Activated naive CD8-positive, alpha-beta T cell treated with anti-CD3 and anti-CD28 coated beads, Interleukin-2, amount 10 ng/mL, durations not matched to agents 7 days and 5 days (primary cell): Measurements from ENCODE around the gene DCAF4. TPM values are rescaled to one million over a fixed set of nuclear protein-coding genes. Genes with fewer than 3 reads are reported as not detected.

ENCODE experiments used
- ATAC-seq: fragments of 150-1000 bp; cut with Tn5 transposase; one replicate; pipeline ENCODE4 v1.10.0; 2021; ENCODE audit warnings: low read depth, moderate library complexity
- POLR2A ChIA-PET: fragments of 350-600 bp; sonication (Branson Sonifier 250); formaldehyde crosslinking; loops from one replicate; lab custom pipeline; 2021; ENCODE audit warnings: antibody characterized with exemption; lab: Charles Lee
- DNase-seq: peaks from one replicate; pipeline ENCODE4 v3.0.0; 2021
- H3K27ac Mint-ChIP-seq: one replicate; pipeline ENCODE4 v1.8.0; 2022; ENCODE audit warnings: mild to moderate bottlenecking, mixed read lengths
- H3K27me3 Mint-ChIP-seq: one replicate; pipeline ENCODE4 v1.8.0; 2022; ENCODE audit warnings: mild to moderate bottlenecking, moderate library complexity, mixed read lengths
- H3K36me3 Mint-ChIP-seq: one replicate; pipeline ENCODE4 v1.8.0; 2021; ENCODE audit warnings: mild to moderate bottlenecking, mixed read lengths
- H3K4me1 Mint-ChIP-seq: one replicate; pipeline ENCODE4 v1.8.0; 2021; ENCODE audit warnings: mixed read lengths
- H3K4me3 Mint-ChIP-seq: one replicate; pipeline ENCODE4 v1.8.0; 2022; ENCODE audit warnings: mild to moderate bottlenecking, moderate library complexity, mixed read lengths
- H3K9me3 Mint-ChIP-seq: one replicate; pipeline ENCODE4 v1.8.0; 2021; ENCODE audit warnings: mixed read lengths
- total RNA-seq, 2 experiments: library from RNA; stranded (reverse); gene quantifications; one replicate each; pipeline ENCODE4 v1.2.3, GENCODE V29; 2021

DCAF4 gene
- total RNA-seq, 2 experiments from 2014 or later: 18.3 to 24.6 TPM

DNA sequence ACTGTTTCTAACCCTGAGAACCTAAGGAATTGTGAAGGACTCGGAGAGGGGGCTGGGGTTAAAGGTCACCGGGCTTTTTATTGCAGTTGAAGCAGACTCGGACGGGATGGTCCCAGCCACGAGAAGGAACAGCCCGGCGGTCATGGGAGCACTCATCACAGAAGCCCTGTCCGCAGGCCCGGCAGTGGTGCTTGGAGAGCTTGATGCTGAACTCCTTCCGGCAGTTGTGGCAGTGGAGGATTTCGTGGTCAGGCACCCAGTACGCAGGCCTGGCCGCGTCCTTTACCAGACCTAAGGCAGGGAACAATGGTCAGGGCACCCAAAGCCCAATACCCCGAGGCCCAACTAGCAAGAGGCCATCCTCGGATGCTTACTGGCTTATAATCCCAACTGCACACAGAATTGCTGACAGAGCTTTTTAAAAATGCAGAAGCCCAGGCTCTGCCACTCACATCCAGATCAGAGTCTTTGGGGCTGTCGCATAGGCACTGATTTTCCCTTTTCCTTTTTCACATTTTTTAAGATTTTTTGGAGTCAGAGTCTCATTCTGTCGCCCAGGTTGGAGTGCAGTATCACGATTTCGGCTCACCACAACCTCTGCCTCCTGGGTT, 44.7 kb downstream of the DCAF4 start:
- no peak overlapping the region for H3K27ac Mint-ChIP-seq
- no peaks in the 10 kb centered on the region for H3K4me1 Mint-ChIP-seq
- no peaks in the 10 kb centered on the region for H3K27me3 Mint-ChIP-seq
- peaks cover 10% of the 10 kb centered on the region for H3K36me3 Mint-ChIP-seq
- no peaks in the 10 kb centered on the region for H3K9me3 Mint-ChIP-seq
- no peak overlapping the region for H3K4me3 Mint-ChIP-seq
- POLR2A ChIA-PET: no interaction called here
- DNase-seq (no peak), ATAC-seq (no peak)

GRCh38 chr14:72974661-72975060, 48.4 kb downstream of the DCAF4 start:
- DNase-seq (no peak), ATAC-seq (no peak)
- H3K9me3 Mint-ChIP-seq: no peaks in the 10 kb centered on the region
- H3K27me3 Mint-ChIP-seq: no peaks in the 10 kb centered on the region
- no peak overlapping the region for H3K4me3 Mint-ChIP-seq
- H3K36me3 Mint-ChIP-seq: peaks cover 12% of the 10 kb centered on the region
- H3K27ac Mint-ChIP-seq: no peak overlapping the region
- H3K4me1 Mint-ChIP-seq: no peaks in the 10 kb centered on the region
- POLR2A ChIA-PET: no interaction called here

GRCh38 chr14:72975770-72976169, 49.5 kb downstream of the DCAF4 start:
- POLR2A ChIA-PET: no interaction called here
- no peak overlapping the region for H3K27ac Mint-ChIP-seq

GRCh38 chr14:72978856-72979255, 52.6 kb downstream of the DCAF4 start:
- H3K27ac Mint-ChIP-seq: no peak overlapping the region
- no peaks in the 10 kb centered on the region for H3K27me3 Mint-ChIP-seq
- no peak for ATAC-seq
- H3K4me1 Mint-ChIP-seq: peaks cover 2% of the 10 kb centered on the region
- peaks cover 12% of the 10 kb centered on the region for H3K36me3 Mint-ChIP-seq
- H3K4me3 Mint-ChIP-seq: no peak overlapping the region
- POLR2A ChIA-PET: no interaction called here
- no peaks in the 10 kb centered on the region for H3K9me3 Mint-ChIP-seq
- DNase-seq: no peak

More at GRCh38 chr14:72975770-72976169, 49.5 kb downstream of the DCAF4 start:
- no peaks in the 10 kb centered on the region for H3K4me1 Mint-ChIP-seq
- no peak for ATAC-seq
- H3K36me3 Mint-ChIP-seq: peaks cover 14% of the 10 kb centered on the region
- H3K9me3 Mint-ChIP-seq: no peaks in the 10 kb centered on the region
- DNase-seq: no peak
- H3K4me3 Mint-ChIP-seq: no peak overlapping the region
- H3K27me3 Mint-ChIP-seq: no peaks in the 10 kb centered on the region

DNA sequence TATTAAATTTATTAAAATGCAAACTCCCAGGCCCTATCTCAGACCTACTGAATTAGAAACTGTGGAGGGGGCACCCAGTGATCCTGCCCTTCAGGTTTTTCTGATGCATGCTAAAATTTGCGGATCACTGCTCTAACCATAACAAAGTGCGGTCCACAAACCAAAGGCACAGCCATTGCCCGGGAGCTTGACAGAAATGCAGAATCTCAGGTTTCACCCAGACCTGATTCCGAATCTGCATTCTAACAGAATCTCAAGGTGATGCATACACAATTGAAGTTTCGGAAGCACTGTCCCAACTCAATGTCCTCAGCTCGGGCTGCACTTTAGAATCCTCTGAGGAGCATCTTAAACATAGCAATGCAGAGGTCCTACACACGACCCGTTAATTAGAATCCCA, 54.6 kb downstream of the DCAF4 start:
- Mint-ChIP-seq H3K36me3 (peaks cover 25% of the 10 kb centered on the region), H3K4me1 (peaks cover 4% of the 10 kb centered on the region), H3K4me3 (no peak overlapping the region), H3K9me3 (no peaks in the 10 kb centered on the region), H3K27me3 (no peaks in the 10 kb centered on the region), H3K27ac (no peak overlapping the region)
- ATAC-seq: no peak
- POLR2A ChIA-PET: interaction anchor here (0.5 kb wide), 1 partner anchor 34 kb away, joined by 3 read pairs; no protein-coding TSS in a partner anchor
- DNase-seq: no peak

GRCh38 chr14:72982146-72982708, 56.0 kb downstream of the DCAF4 start:
- DNase-seq: no peak
- H3K36me3 Mint-ChIP-seq: peaks cover 26% of the 10 kb centered on the region
- peaks cover 4% of the 10 kb centered on the region for H3K4me1 Mint-ChIP-seq
- H3K9me3 Mint-ChIP-seq: no peaks in the 10 kb centered on the region
- H3K27ac Mint-ChIP-seq: no peak overlapping the region
- POLR2A ChIA-PET: no interaction called here
- no peaks in the 10 kb centered on the region for H3K27me3 Mint-ChIP-seq
- no peak overlapping the region for H3K4me3 Mint-ChIP-seq
- no peak for ATAC-seq

DNA sequence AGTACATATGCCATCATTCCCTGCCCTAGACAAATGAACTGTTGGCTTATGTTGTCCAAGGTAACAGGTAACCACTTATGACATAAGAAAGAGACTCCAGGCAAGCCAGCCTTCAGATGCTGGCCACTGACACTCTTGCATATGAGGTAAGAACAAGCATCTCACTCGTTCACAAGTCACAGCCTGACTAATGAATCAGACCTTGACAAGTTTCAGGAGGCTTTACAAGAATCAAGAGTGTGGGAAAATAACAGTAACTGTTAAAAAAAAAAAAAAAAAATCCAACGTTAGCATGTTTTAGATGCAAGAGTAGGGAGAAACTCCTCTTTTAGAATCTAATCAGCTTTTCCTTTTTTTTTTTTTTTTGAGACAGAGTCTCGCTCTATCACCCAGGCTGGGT, 60.0 kb downstream of the DCAF4 start:
- Mint-ChIP-seq H3K27ac (no peak overlapping the region), H3K36me3 (peaks cover 21% of the 10 kb centered on the region), H3K9me3 (no peaks in the 10 kb centered on the region), H3K27me3 (no peaks in the 10 kb centered on the region), H3K4me3 (no peak overlapping the region), H3K4me1 (peaks cover 4% of the 10 kb centered on the region)
- ATAC-seq: no peak
- POLR2A ChIA-PET: no interaction called here
- DNase-seq: no peak

DNA sequence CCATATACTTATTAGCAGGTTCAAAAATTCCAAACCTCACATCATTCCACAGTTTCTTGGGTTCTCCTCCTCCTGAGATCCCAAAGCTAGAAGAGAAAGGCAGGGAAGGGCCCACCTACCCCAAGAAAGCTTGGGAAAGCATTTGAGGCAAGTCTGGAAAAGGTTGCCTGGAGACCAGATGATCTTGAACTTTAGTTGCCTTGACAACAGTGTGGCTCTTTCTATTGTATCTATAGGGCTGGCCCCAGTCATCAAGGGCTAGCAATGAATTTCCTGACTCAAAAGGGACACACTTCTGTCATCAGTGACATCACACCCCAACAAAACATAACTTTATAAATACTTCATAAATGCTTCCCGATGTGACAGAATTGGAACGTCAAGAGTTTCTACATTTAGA, 60.6 kb downstream of the DCAF4 start:
- H3K9me3 Mint-ChIP-seq: no peaks in the 10 kb centered on the region
- POLR2A ChIA-PET: interaction anchor here (0.6 kb wide), 1 partner anchor 528 kb away, joined by 3 read pairs; no protein-coding TSS in a partner anchor
- peaks cover 4% of the 10 kb centered on the region for H3K4me1 Mint-ChIP-seq
- no peak overlapping the region for H3K4me3 Mint-ChIP-seq
- no peak overlapping the region for H3K27ac Mint-ChIP-seq
- DNase-seq (no peak), ATAC-seq (no peak)
- peaks cover 21% of the 10 kb centered on the region for H3K36me3 Mint-ChIP-seq
- no peaks in the 10 kb centered on the region for H3K27me3 Mint-ChIP-seq

DNA sequence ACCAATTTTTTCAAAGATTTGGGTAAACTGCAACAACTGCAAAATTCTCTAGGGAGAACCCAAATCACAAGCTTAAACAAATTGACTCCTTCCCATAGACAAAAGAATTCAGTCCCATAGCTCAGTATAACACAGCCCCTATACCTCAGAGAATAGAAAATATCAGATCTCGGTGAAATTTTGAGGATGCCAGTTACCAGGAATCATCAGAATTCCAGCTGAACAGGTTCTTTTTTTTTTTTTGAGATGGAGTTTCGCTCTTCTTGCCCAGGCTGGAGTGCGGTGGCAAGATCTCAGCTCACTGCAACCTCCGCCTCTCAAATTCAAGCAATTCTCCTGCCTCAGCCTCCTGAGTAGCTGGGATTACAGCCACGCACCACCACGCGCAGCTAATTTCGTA, 63.9 kb downstream of the DCAF4 start:
- Mint-ChIP-seq H3K9me3 (no peaks in the 10 kb centered on the region), H3K36me3 (peaks cover 14% of the 10 kb centered on the region), H3K27me3 (no peaks in the 10 kb centered on the region), H3K4me3 (no peak overlapping the region), H3K27ac (no peak overlapping the region), H3K4me1 (no peaks in the 10 kb centered on the region)
- DNase-seq (no peak), ATAC-seq (no peak)
- POLR2A ChIA-PET: interaction anchor here (0.5 kb wide), 1 partner anchor 1097 kb away, joined by 3 read pairs; no protein-coding TSS in a partner anchor

GRCh38 chr14:72996916-72997315, 70.7 kb downstream of the DCAF4 start:
- H3K4me1 Mint-ChIP-seq: no peaks in the 10 kb centered on the region
- ATAC-seq (no peak), DNase-seq (no peak)
- H3K36me3 Mint-ChIP-seq: peaks cover 36% of the 10 kb centered on the region
- no peaks in the 10 kb centered on the region for H3K9me3 Mint-ChIP-seq
- H3K4me3 Mint-ChIP-seq: no peak overlapping the region
- H3K27ac Mint-ChIP-seq: no peak overlapping the region
- H3K27me3 Mint-ChIP-seq: no peaks in the 10 kb centered on the region
- POLR2A ChIA-PET: no interaction called here

DNA sequence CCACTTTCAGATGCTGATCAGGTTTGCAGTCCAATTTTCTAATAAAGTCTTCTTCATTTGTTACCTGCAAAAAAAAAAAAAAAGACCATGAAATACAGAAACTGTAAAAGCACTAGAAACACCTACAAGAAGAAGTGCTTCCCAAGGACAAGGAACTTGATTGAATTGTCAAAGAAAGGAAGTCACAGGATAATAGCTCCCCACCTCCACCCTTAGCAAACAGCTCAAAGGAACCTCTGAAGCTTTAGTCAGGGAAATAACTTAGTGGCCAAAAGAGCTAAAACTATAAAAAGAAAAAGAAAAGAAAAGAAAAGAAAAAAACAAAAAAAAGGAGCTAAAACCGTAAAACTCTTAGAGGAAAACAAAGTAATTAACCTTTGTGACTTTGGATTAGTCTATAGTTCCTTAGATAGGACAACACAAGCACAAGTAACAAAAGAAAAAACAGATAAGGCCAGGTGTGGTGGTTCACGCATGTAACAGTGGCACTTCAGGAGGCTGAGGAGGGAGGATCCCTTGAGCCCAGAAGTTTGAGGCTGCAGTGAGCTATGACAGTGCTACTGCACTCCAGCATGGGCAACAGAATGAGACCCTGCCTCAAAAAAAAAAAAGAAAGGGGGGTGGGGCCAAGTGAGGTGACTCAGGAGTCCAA, 72.1 kb downstream of the DCAF4 start:
- no peaks in the 10 kb centered on the region for H3K27me3 Mint-ChIP-seq
- no peak for DNase-seq
- ATAC-seq: no peak
- POLR2A ChIA-PET: no interaction called here
- H3K4me3 Mint-ChIP-seq: no peak overlapping the region
- no peak overlapping the region for H3K27ac Mint-ChIP-seq
- H3K36me3 Mint-ChIP-seq: peaks cover 36% of the 10 kb centered on the region
- H3K4me1 Mint-ChIP-seq: no peaks in the 10 kb centered on the region
- no peaks in the 10 kb centered on the region for H3K9me3 Mint-ChIP-seq

DNA sequence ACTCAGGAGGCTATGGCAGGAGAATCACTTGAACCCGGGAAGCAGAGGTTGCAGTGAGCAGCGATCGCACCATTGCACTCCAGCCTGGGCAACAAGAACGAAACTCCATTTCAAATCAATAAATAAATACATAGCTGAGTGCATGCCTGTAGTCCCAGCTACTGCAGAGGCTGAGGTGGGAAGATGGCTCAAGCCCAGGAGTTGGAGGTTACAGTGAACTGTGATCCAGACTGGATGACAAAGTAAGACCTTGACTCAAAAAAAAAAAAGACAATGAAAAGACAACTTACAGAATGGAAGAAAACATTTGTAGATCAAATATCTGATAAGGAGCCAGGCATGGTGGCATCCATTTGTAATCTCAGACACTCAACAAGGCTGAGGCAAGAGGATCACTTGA, 73.1 kb downstream of the DCAF4 start:
- POLR2A ChIA-PET: no interaction called here
- Mint-ChIP-seq H3K9me3 (no peaks in the 10 kb centered on the region), H3K27ac (no peak overlapping the region), H3K36me3 (peaks cover 36% of the 10 kb centered on the region), H3K4me3 (no peak overlapping the region), H3K27me3 (no peaks in the 10 kb centered on the region), H3K4me1 (no peaks in the 10 kb centered on the region)
- no peak for ATAC-seq
- no peak for DNase-seq

DNA sequence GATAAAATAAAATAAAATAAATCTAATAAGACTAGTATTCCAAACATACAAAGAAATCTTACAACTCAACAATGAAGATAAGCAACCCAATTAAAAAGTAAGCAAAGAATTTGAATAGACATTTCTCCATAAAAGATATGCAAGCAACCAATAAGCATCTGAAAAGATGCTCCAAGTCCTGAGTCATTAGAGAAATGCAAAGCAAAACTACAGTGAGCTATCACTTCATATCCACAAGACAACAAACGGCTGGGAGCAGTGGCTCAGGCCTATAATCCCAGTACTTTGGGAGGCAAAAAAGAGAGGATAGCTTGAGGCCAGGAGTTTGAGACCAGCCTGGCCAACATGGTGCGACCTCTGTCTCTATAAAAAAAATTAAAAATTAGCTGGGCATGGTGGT, 73.8 kb downstream of the DCAF4 start:
- Mint-ChIP-seq H3K27ac (no peak overlapping the region), H3K36me3 (peaks cover 31% of the 10 kb centered on the region), H3K4me1 (no peaks in the 10 kb centered on the region), H3K4me3 (no peak overlapping the region), H3K27me3 (no peaks in the 10 kb centered on the region), H3K9me3 (no peaks in the 10 kb centered on the region)
- no peak for DNase-seq
- POLR2A ChIA-PET: no interaction called here
- no peak for ATAC-seq

DNA sequence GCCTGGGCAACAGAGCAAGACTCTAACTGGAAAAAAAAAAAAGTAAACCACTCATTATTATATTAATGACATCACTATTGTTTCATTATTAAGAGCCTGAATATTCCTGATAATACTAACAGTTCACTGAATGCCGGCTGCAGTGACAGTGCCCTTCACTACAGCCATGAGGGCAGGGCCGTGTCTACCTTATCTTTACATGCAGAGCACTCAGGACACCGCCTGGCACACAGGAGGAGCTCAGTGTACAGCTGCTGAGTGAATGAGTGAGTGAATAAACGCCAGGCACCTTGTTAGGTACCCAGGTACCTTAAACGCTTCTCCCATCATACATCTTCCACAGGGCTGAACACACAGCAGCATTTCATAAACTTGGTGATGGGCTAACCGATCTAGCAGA, 77.4 kb downstream of the DCAF4 start:
- DNase-seq: no peak
- no peaks in the 10 kb centered on the region for H3K4me1 Mint-ChIP-seq
- H3K36me3 Mint-ChIP-seq: peaks cover 6% of the 10 kb centered on the region
- H3K27me3 Mint-ChIP-seq: no peaks in the 10 kb centered on the region
- H3K4me3 Mint-ChIP-seq: no peak overlapping the region
- no peak for ATAC-seq
- POLR2A ChIA-PET: no interaction called here
- no peak overlapping the region for H3K27ac Mint-ChIP-seq
- H3K9me3 Mint-ChIP-seq: no peaks in the 10 kb centered on the region
